ENCODE measurements around the gene PTPRT.

Gene PTPRT

GRCh38 chr20:43007525-43007924, 182.2 kb downstream of the PTPRT start:
- H3K27me3 Mint-ChIP-seq = no peaks in the 10 kb centered on the region
- no peaks in the 10 kb centered on the region for H3K4me1 Mint-ChIP-seq (ENCODE audit: low read depth)
- no peak for DNase-seq
- H3K36me3 Mint-ChIP-seq (ENCODE audit: low read depth) = no peaks in the 10 kb centered on the region
- no peak overlapping the region for H3K4me3 Mint-ChIP-seq
- no peaks in the 10 kb centered on the region for H3K9me3 Mint-ChIP-seq
- H3K27ac Mint-ChIP-seq = no peak overlapping the region

GRCh38 chr20:43006651-43007375, 182.9 kb downstream of the PTPRT start:
- no peaks in the 10 kb centered on the region for H3K27me3 Mint-ChIP-seq
- DNase-seq = no peak
- no peaks in the 10 kb centered on the region for H3K36me3 Mint-ChIP-seq (ENCODE audit: low read depth)
- no peak overlapping the region for H3K4me3 Mint-ChIP-seq
- H3K4me1 Mint-ChIP-seq (ENCODE audit: low read depth) = no peaks in the 10 kb centered on the region
- H3K27ac Mint-ChIP-seq = no peak overlapping the region
- H3K9me3 Mint-ChIP-seq = no peaks in the 10 kb centered on the region

GRCh38 chr20:43003318-43003944, 186.3 kb downstream of the PTPRT start:
- H3K4me1 Mint-ChIP-seq (ENCODE audit: low read depth) = no peaks in the 10 kb centered on the region
- no peak overlapping the region for H3K27ac Mint-ChIP-seq
- no peaks in the 10 kb centered on the region for H3K9me3 Mint-ChIP-seq
- H3K4me3 Mint-ChIP-seq = no peak overlapping the region
- no peak for DNase-seq
- no peaks in the 10 kb centered on the region for H3K27me3 Mint-ChIP-seq
- no peaks in the 10 kb centered on the region for H3K36me3 Mint-ChIP-seq (ENCODE audit: low read depth)

GRCh38 chr20:42996141-42996540, 193.6 kb downstream of the PTPRT start:
- Mint-ChIP-seq H3K27ac (no peak overlapping the region), H3K4me3 (no peak overlapping the region), H3K4me1 (ENCODE audit: low read depth) (no peaks in the 10 kb centered on the region), H3K36me3 (ENCODE audit: low read depth) (no peaks in the 10 kb centered on the region), H3K9me3 (peaks cover 2% of the 10 kb centered on the region), H3K27me3 (no peaks in the 10 kb centered on the region)
- no peak for DNase-seq

GRCh38 chr20:42988319-42988718, 201.4 kb downstream of the PTPRT start:
- Mint-ChIP-seq H3K4me1 (ENCODE audit: low read depth) (no peaks in the 10 kb centered on the region), H3K27me3 (no peaks in the 10 kb centered on the region), H3K36me3 (ENCODE audit: low read depth) (no peaks in the 10 kb centered on the region), H3K9me3 (peaks cover 7% of the 10 kb centered on the region), H3K27ac (no peak overlapping the region), H3K4me3 (no peak overlapping the region)
- no peak for DNase-seq

GRCh38 chr20:42987376-42988114, 202.2 kb downstream of the PTPRT start:
- Mint-ChIP-seq H3K36me3 (ENCODE audit: low read depth) (no peaks in the 10 kb centered on the region), H3K27me3 (no peaks in the 10 kb centered on the region), H3K4me3 (no peak overlapping the region), H3K9me3 (peaks cover 4% of the 10 kb centered on the region), H3K4me1 (ENCODE audit: low read depth) (no peaks in the 10 kb centered on the region), H3K27ac (no peak overlapping the region)
- DNase-seq = no peak

DNA sequence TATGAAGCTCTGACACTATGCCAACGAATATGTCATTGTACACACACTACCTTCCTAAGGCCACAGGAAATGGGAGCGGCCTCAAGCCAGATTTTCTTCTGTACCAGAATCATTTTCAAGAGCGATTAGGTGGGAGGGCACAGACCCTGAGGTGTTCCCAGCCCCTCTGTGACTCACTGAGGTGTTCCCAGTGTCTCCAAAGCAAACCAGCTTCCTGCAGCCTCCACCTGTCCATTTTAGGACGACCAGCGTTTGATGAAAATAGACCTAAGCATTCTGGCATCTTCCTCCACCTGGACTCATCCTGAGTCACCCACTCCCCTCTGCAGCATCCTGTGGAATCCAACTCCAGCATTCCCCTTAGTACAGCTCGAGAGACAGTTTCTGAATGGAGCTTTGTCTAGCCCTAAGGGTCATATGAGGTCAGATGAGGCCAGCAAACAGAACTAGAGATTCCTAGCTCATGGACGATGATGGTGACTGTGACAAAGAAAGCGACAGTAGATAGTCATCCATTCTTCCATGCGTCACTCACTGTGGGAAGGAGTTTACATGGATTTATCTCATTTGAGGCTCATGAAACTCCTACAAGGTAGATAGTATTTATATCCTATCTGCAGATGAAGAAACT, 203.4 kb downstream of the PTPRT start:
- no peak overlapping the region for H3K27ac Mint-ChIP-seq
- no peaks in the 10 kb centered on the region for H3K4me1 Mint-ChIP-seq (ENCODE audit: low read depth)

DNA sequence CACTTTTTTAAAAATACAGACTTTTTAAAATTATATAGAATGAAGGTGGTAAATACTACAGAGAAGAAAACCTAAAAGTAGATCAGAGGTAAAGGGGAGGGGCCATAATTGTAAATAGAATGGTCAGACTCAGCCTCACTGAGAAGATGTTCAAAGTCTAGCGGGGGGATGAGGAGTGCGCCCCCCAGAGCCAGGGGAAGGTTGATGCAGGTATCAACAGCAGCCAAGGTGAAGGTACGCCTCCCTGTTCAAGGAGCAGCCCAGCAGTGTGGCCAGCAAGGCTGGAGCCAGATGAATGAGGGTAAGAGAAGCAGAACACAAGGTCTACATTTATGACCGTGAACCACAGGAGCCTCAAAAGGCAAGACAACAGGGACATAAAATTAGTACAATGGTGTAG, 204.1 kb downstream of the PTPRT start:
- Mint-ChIP-seq H3K27me3 (no peaks in the 10 kb centered on the region), H3K36me3 (ENCODE audit: low read depth) (no peaks in the 10 kb centered on the region), H3K9me3 (peaks cover 4% of the 10 kb centered on the region), H3K4me1 (ENCODE audit: low read depth) (no peaks in the 10 kb centered on the region), H3K27ac (no peak overlapping the region), H3K4me3 (no peak overlapping the region)
- DNase-seq = no peak

More for the DNA sequence above, 203.4 kb downstream of the PTPRT start:
- no peaks in the 10 kb centered on the region for H3K27me3 Mint-ChIP-seq
- DNase-seq = no peak
- no peak overlapping the region for H3K4me3 Mint-ChIP-seq
- peaks cover 4% of the 10 kb centered on the region for H3K9me3 Mint-ChIP-seq
- H3K36me3 Mint-ChIP-seq (ENCODE audit: low read depth) = no peaks in the 10 kb centered on the region

- no peak for DNase-seq
- Mint-ChIP-seq H3K36me3 (ENCODE audit: low read depth) (no peaks in the 10 kb centered on the region), H3K4me1 (ENCODE audit: low read depth) (no peaks in the 10 kb centered on the region), H3K4me3 (no peak overlapping the region), H3K9me3 (peaks cover 7% of the 10 kb centered on the region), H3K27me3 (no peaks in the 10 kb centered on the region), H3K27ac (no peak overlapping the region)
Observed at GRCh38 chr20:42982218-42982617, 207.5 kb downstream of the PTPRT start.

DNA sequence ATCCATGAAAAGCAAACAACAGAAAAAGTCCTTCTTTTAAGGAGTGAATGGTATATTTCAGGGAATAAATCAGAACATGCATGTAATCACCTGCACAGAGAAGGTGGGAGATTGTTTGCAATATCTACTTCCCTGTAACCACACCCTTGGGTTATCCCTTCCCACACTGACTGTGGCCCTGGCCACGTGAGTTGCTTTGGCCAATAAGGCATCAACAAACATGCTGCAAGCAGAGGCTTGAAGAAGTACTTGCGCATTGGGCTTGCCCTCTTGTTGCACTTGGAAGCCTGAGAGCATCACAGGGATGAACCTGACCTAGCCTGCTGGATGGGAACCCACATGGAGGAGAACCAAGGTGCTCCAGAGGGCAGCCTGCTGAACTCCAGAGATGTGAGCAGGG, 208.5 kb downstream of the PTPRT start:
- Mint-ChIP-seq H3K36me3 (ENCODE audit: low read depth) (no peaks in the 10 kb centered on the region), H3K4me3 (no peak overlapping the region), H3K27me3 (no peaks in the 10 kb centered on the region), H3K9me3 (peaks cover 10% of the 10 kb centered on the region), H3K27ac (no peak overlapping the region), H3K4me1 (ENCODE audit: low read depth) (no peaks in the 10 kb centered on the region)
- DNase-seq = no peak

GRCh38 chr20:42979720-42980119, 210.0 kb downstream of the PTPRT start:
- Mint-ChIP-seq H3K27ac (no peak overlapping the region), H3K9me3 (peaks cover 9% of the 10 kb centered on the region), H3K27me3 (no peaks in the 10 kb centered on the region), H3K4me3 (no peak overlapping the region), H3K4me1 (ENCODE audit: low read depth) (no peaks in the 10 kb centered on the region), H3K36me3 (ENCODE audit: low read depth) (no peaks in the 10 kb centered on the region)
- DNase-seq = no peak

DNA sequence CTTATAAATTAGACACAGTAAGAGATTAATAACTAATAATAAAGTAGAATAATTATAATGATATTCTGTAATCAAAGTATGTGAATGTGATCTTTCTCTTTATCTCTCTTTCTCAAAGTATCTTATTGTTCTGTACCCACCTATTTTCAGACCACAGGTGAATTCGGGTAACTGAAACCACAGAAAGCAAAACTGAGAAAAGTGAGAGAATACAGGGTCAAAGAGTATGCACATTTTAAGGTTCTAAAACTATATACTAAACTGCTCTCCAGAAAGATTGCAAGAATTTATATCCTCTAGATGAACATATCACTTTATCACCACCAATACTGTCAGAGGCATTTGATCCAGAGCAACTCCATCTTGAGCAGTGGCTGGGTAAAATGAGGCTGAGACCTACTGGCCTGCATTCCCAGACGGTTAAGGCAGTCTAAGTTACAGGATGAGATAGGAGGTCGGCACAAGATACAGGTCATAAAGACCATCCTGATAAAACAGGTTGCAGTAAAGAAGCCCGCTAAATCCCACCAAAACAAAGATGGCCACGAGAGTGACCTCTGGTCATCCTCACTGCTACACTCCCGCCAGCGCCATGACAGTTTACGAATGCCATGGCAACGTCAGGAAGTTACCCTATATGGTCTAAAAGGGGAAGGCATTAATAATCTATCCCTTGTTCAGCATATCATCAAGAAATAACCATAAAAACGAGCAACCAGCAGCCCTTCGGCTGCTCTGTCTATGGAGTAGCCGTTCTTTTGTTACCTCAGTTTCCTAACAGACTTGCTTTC, 211.3 kb downstream of the PTPRT start:
- Mint-ChIP-seq H3K4me3 (no peak overlapping the region), H3K27ac (no peak overlapping the region), H3K9me3 (peaks cover 6% of the 10 kb centered on the region), H3K36me3 (ENCODE audit: low read depth) (no peaks in the 10 kb centered on the region), H3K4me1 (ENCODE audit: low read depth) (no peaks in the 10 kb centered on the region), H3K27me3 (no peaks in the 10 kb centered on the region)
- no peak for DNase-seq

DNA sequence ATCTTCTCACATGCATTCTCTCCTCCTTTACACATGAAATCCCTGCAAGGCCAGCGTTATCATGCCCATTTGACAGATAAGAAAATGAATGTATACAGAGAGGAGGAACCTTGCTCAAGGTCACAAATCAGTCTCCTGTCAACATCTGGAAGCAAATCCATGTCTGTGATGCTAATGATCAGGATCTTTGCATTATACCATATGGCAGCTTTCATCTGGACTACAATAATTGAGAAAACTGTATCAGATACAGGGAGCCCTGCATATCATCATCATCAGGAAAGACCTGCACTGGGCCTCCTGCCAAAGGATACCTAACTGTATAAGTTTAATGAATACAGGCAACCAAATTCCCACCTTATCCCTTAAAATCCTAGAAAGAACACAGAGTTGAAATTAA, 213.7 kb downstream of the PTPRT start:
- Mint-ChIP-seq H3K9me3 (peaks cover 9% of the 10 kb centered on the region), H3K36me3 (ENCODE audit: low read depth) (no peaks in the 10 kb centered on the region), H3K4me3 (no peak overlapping the region), H3K27me3 (no peaks in the 10 kb centered on the region), H3K27ac (no peak overlapping the region), H3K4me1 (ENCODE audit: low read depth) (no peaks in the 10 kb centered on the region)
- DNase-seq = no peak

- Mint-ChIP-seq H3K27ac (no peak overlapping the region), H3K4me3 (no peak overlapping the region), H3K36me3 (ENCODE audit: low read depth) (no peaks in the 10 kb centered on the region), H3K27me3 (no peaks in the 10 kb centered on the region), H3K9me3 (peaks cover 9% of the 10 kb centered on the region), H3K4me1 (ENCODE audit: low read depth) (no peaks in the 10 kb centered on the region)
- no peak for DNase-seq
Observed at GRCh38 chr20:42974347-42974746, 215.4 kb downstream of the PTPRT start.

Measured in activated T-cell treated with anti-CD3 and anti-CD28 coated beads, Interleukin-2, amount 50 U/mL, for 24 hours (primary cell).